Upper lobe of left lung (tissue), 6 donors: ENCODE data around the gene ANKIB1. TPM values are rescaled to one million over a fixed set of nuclear protein-coding genes. Genes with fewer than 3 reads are reported as not detected.
"Not testable (repeated sequence)": the region's sequence is repeated elsewhere in the genome, so short reads cannot be mapped to it uniquely, and the experiment has no call there.

ENCODE experiments used
- ATAC-seq, 2 donors: fragments of 200-7000 bp; cut with Tn5 transposase; one replicate each; pipeline ENCODE4 v1.9.1; 2022; ENCODE audit warnings: mild to moderate bottlenecking in 2 of 2, moderate library complexity in 2 of 2; ENCODE audit not compliant: low FRiP score in 2 of 2
- DNase-seq, 2 donors: peaks; one replicate each; pipeline ENCODE4 v3.0.0-alpha.2; 2019 to 2020
- H3K27ac ChIP-seq, 4 donors: fragments of 200-600 bp; sonication (generic); one replicate each; pipeline ENCODE4 v1.5.1; 2016 to 2019
- H3K27me3 ChIP-seq, 4 donors: fragments of 200-600 bp; sonication (generic); one replicate each; pipeline ENCODE4 v1.5.1; 2017 to 2019
- H3K36me3 ChIP-seq, 4 donors: fragments of 200-600 bp; sonication (generic); one replicate each; pipeline ENCODE4 v1.5.1; 2016 to 2019
- H3K4me1 ChIP-seq, 4 donors: fragments of 200-600 bp; sonication (generic); one replicate each; pipeline ENCODE4 v1.5.1; 2018 to 2019
- H3K4me3 ChIP-seq, 4 donors: fragments of 200-600 bp; sonication (generic); one replicate each; pipeline ENCODE4 v1.5.1; 2017 to 2019; ENCODE audit warnings: mild to moderate bottlenecking in 2 of 4, moderate library complexity in 1 of 4
- H3K9me3 ChIP-seq, 4 donors: fragments of 200-600 bp; sonication (generic); one replicate each; pipeline ENCODE4 v1.5.1; 2018 to 2019
- EP300 ChIP-seq, 4 donors: sonication (generic); formaldehyde crosslinking; IDR thresholded peaks; one replicate each; pipeline ENCODE4 v1.5.1; 2017; ENCODE audit warnings: antibody characterized with exemption in 4 of 4, control low read depth in 2 of 4
- POLR2A ChIP-seq, 4 donors: fragments of 450-650 bp; IDR thresholded peaks; one replicate each; pipeline ENCODE4 v1.5.1; 2016 to 2017; ENCODE audit warnings: antibody characterized with exemption in 4 of 4, mild to moderate bottlenecking in 2 of 4
- POLR2AphosphoS5 ChIP-seq, 2 donors: sonication (generic); formaldehyde crosslinking; IDR thresholded peaks; one replicate each; pipeline ENCODE4 v1.5.1; 2017; ENCODE audit warnings: antibody characterized with exemption in 2 of 2
- WGBS, 2 donors: methylation state at CpG; one replicate each; pipeline ENCODE4 v1.1.5; 2017 to 2018; 5-methylcytosine and 5-hydroxymethylcytosine counted together
- total RNA-seq, 6 donors: library from RNA; depleted of rRNA in 4 of 6; stranded (reverse); fragments of >200 nt in 4 of 6; gene quantifications; one replicate each; pipeline versions ENCODE4 v1.1.0 to v1.2.1, GENCODE V29; 2016 to 2021
- TF ChIP-seq, protein P1 (sequence below), 6 experiments: fragments of 450-650 bp in 4 of 6; fragments of 200-600 bp in 2 of 6; sonication (generic) in 2 of 6; IDR thresholded peaks; one replicate each; pipeline ENCODE4 v1.5.1; 2016 to 2019; ENCODE audit warnings: antibody characterized with exemption in 6 of 6
- donor health status: DM: no; HTN: no; CAD: no; lungs with moderate emphysema.
- donor health status: DM: no; HTN: yes; CAD: no; lungs with severe emphysema.

The ANKIB1 gene
- total RNA-seq, 6 donors from 2014 or later: 22.8 to 47.1 (median 40.9) TPM

DNA sequence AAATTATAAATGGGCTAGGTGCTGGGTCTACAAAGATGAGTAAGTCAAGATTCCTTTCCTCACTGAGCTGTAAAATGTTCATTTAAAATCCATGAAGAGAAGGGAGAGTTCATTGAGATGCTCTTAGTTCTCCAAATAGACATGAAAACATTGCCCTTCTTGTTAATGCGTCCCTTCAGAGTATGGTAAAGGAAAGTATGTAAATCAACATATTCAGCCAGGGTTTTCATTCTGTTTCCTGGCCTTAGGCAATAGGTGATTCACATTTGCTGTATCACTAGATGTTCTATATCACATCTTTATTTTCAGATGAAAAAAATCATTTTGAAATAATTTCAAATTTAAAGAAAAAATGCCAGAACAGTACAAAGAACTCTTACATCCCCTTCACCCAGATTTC, 5.4 kb downstream of the ANKIB1 start:
- DNase-seq (no peak), ATAC-seq (no peak)
- H3K4me3 ChIP-seq: no peak overlapping the region
- peaks cover 10 to 21% (median 18%) of the 10 kb centered on the region in 4 donors for H3K4me1 ChIP-seq
- no peak for TF ChIP-seq POLR2AphosphoS5 (IDR thresholded peaks at IDR 0.05)
- TF ChIP-seq, protein P1, sequence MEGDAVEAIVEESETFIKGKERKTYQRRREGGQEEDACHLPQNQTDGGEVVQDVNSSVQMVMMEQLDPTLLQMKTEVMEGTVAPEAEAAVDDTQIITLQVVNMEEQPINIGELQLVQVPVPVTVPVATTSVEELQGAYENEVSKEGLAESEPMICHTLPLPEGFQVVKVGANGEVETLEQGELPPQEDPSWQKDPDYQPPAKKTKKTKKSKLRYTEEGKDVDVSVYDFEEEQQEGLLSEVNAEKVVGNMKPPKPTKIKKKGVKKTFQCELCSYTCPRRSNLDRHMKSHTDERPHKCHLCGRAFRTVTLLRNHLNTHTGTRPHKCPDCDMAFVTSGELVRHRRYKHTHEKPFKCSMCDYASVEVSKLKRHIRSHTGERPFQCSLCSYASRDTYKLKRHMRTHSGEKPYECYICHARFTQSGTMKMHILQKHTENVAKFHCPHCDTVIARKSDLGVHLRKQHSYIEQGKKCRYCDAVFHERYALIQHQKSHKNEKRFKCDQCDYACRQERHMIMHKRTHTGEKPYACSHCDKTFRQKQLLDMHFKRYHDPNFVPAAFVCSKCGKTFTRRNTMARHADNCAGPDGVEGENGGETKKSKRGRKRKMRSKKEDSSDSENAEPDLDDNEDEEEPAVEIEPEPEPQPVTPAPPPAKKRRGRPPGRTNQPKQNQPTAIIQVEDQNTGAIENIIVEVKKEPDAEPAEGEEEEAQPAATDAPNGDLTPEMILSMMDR (IDR thresholded peaks at IDR 0.05): no peak
- TF ChIP-seq POLR2A (IDR thresholded peaks at IDR 0.05): no peak
- no peak for TF ChIP-seq EP300 (IDR thresholded peaks at IDR 0.05)
- H3K27ac ChIP-seq: no peak overlapping the region
- H3K9me3 ChIP-seq: no peaks in the 10 kb centered on the region
- no peaks in the 10 kb centered on the region for H3K36me3 ChIP-seq
- 93 to 97% methylated on average over 1 of the region's 1 CpG for WGBS, 2 donors
- no peaks in the 10 kb centered on the region for H3K27me3 ChIP-seq

DNA sequence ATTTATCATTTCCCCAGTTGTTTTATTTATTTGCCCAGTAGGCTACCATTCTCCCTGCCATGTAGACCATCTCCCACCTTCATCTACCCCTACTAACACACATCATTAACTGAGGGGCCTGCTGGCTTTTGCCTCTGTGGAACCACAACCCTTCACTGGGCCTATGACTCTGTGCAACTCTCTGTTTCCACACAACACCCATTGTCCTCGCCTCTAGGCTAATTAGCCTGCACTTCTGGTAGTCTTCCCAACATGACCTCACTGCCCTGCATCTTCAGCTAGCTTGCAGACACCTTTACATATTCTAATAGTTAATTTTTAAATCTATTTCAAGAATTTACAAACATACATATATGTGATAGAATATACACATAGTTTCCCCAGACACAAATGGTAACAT, 7.5 kb downstream of the ANKIB1 start:
- Histone ChIP-seq H3K9me3 (no peaks in the 10 kb centered on the region), H3K36me3 (no peaks in the 10 kb centered on the region), H3K4me3 (no peak overlapping the region), H3K4me1 (peaks cover 0 to 3% (median 1%) of the 10 kb centered on the region in 4 donors), H3K27me3 (no peaks in the 10 kb centered on the region), H3K27ac (no peak overlapping the region)
- WGBS, 2 donors: 94 to 100% methylated on average over 1 of the region's 1 CpG
- TF ChIP-seq, protein P1 (IDR thresholded peaks at IDR 0.05): no peak
- TF ChIP-seq EP300 (IDR thresholded peaks at IDR 0.05): no peak
- TF ChIP-seq POLR2AphosphoS5 (IDR thresholded peaks at IDR 0.05): no peak
- TF ChIP-seq POLR2A (IDR thresholded peaks at IDR 0.05): no peak
- DNase-seq (no peak), ATAC-seq (no peak)

DNA sequence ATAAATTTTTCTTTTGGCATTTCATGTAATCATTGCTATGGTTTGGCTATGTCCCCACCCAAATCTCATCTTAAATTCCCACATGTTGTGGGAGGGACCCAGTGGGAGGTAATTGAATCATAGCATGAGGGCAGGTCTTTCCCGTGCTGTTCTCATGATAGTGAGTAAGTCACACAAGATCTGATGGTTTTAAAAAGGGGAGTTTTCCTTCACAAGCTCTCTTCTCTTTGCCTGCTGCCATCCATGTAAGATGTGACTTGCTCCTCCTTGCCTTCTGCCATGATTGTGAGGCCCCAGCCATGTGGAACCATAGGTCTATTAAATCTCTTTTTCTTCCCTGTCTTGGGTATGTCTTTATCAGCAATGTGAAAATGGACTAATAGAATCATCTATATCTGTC, 9.0 kb downstream of the ANKIB1 start:
- H3K36me3 ChIP-seq: not testable (repeated sequence)

DNA sequence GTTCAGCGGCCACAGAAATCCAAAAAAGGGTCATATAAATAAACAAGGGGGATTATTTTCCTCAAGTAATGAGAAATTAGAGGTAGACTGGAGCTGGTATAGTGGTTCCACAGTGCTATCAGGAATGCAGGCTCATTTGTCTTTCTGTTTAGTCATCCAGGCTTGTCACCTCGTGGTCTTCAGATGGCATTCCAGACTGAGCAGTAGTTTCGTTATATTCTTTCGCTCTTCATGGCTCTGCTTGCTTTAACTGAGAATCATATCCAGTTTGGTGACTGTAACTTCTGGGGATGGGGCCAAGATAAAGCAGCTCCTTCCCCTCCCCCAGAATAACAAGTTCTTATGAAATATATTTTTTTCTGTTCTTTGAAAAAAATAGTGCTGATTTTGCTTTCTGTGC, 9.5 kb downstream of the ANKIB1 start:
- Histone ChIP-seq H3K4me3 (no peak overlapping the region), H3K9me3 (no peaks in the 10 kb centered on the region), H3K27me3 (no peaks in the 10 kb centered on the region), H3K36me3 (no peaks in the 10 kb centered on the region), H3K27ac (peak overlapping the region in 2 of 4 donors; percentile 28 to 33), H3K4me1 (no peaks in the 10 kb centered on the region)
- DNase-seq (no peak), ATAC-seq (peak in 1 of 2 donors; percentile 87)
- WGBS, 2 donors: 72 to 79% methylated on average over 4 of the region's 4 CpGs
- TF ChIP-seq, protein P1 (IDR thresholded peaks at IDR 0.05): no peak
- no peak for TF ChIP-seq POLR2AphosphoS5 (IDR thresholded peaks at IDR 0.05)
- no peak for TF ChIP-seq EP300 (IDR thresholded peaks at IDR 0.05)
- TF ChIP-seq POLR2A (IDR thresholded peaks at IDR 0.05): no peak

More for the DNA sequence above, 9.0 kb downstream of the ANKIB1 start:
- WGBS, 2 donors: 95 to 100% methylated on average over 1 of the region's 1 CpG
- not testable (repeated sequence) for H3K4me1 ChIP-seq, H3K4me3 ChIP-seq, H3K27me3 ChIP-seq, H3K9me3 ChIP-seq, DNase-seq, ATAC-seq
- H3K27ac ChIP-seq: peak overlapping the region in 2 of 4 donors; percentile 28 to 33

DNA sequence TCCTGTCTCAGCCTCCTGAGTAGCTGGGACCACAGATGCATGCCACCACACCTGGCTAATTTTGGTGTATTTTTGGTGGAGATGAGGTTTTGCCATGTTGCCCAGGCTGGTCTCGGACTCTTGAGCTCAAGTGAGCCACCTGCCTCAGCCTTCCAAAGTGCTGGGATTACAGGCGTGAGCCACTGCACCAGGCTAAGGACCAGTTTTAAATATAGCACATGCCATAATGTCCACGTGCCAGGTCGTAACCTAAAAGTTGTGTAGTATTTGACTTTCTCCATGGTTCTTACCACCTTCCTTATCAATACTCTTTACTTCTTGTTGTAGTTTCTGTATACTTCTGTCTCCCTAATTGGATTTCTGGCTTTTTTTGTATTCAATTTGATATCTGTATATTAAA, 13.3 kb downstream of the ANKIB1 start:
- Histone ChIP-seq H3K27me3 (no peaks in the 10 kb centered on the region), H3K4me3 (no peak overlapping the region), H3K36me3 (no peaks in the 10 kb centered on the region), H3K27ac (no peak overlapping the region), H3K9me3 (no peaks in the 10 kb centered on the region), H3K4me1 (no peaks in the 10 kb centered on the region)
- ATAC-seq (no peak), DNase-seq (no peak)
- 93 to 98% methylated on average over 4 of the region's 4 CpGs for whole genome bisulfite sequencing, 2 donors
- no peak for TF ChIP-seq POLR2AphosphoS5 (IDR thresholded peaks at IDR 0.05)
- TF ChIP-seq, protein P1 (IDR thresholded peaks at IDR 0.05): no peak
- no peak for TF ChIP-seq EP300 (IDR thresholded peaks at IDR 0.05)
- TF ChIP-seq POLR2A (IDR thresholded peaks at IDR 0.05): no peak
